Measurements from ENCODE around the gene UNC50. TPM values are rescaled to one million over a fixed set of nuclear protein-coding genes. Genes with fewer than 3 reads are reported as not detected.
A peak's percentile ranks its signal among the peaks of the same experiment; 100 is the strongest.

The UNC50 gene
- total RNA-seq, 1 donor from 2014 or later: 41.8 TPM

DNA sequence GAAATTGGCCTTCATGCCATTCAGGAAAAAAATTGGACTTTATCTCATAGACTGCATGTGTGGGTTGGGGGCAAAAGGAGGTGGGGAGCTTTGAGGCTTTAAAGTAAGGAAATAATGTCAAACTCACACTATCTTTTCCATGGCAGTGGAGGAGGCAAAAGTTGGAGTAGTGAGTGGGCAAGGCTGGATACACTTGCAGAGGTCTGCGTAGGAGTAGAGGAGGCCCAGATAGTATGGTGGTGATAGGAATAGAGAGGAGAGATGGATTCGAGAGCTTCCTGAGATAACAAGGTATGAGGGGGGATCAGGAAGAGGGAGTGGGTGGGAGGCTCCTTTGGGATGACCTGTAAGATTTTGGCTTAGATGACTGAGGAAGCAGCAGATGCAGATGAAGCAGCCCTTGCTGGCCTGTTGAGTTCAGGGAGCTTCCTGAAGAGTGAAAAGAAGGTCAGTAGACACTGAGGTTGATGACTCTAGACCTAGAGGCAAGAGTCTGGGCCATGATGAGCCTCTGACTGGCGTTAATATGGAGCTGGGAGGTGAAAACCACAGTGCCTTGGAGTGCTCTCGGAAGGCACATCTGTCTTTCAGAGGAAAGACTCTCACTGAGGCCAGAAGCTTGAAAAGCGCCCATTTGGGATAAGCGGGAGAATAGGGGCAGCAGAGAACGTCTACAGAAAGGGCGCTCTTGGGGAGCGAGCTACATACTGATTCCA, 5.8 kb downstream of the UNC50 start:
- TF ChIP-seq, protein P1, sequence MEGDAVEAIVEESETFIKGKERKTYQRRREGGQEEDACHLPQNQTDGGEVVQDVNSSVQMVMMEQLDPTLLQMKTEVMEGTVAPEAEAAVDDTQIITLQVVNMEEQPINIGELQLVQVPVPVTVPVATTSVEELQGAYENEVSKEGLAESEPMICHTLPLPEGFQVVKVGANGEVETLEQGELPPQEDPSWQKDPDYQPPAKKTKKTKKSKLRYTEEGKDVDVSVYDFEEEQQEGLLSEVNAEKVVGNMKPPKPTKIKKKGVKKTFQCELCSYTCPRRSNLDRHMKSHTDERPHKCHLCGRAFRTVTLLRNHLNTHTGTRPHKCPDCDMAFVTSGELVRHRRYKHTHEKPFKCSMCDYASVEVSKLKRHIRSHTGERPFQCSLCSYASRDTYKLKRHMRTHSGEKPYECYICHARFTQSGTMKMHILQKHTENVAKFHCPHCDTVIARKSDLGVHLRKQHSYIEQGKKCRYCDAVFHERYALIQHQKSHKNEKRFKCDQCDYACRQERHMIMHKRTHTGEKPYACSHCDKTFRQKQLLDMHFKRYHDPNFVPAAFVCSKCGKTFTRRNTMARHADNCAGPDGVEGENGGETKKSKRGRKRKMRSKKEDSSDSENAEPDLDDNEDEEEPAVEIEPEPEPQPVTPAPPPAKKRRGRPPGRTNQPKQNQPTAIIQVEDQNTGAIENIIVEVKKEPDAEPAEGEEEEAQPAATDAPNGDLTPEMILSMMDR (IDR thresholded peaks at IDR 0.05): no peak
- H3K4me1 Mint-ChIP-seq (ENCODE audit: low read depth): peaks cover 25% of the 10 kb centered on the region
- no peak overlapping the region for H3K27ac Mint-ChIP-seq (ENCODE audit: unreplicated experiment)
- DNase-seq (ENCODE audit: low spot score): no peak
- H3K4me3 Mint-ChIP-seq (ENCODE audit: unreplicated experiment): no peak overlapping the region
- no peaks in the 10 kb centered on the region for H3K9me3 Mint-ChIP-seq (ENCODE audit: low read depth)
- peaks cover 41% of the 10 kb centered on the region for H3K36me3 Mint-ChIP-seq (ENCODE audit: low read depth)
- no peaks in the 10 kb centered on the region for H3K27me3 Mint-ChIP-seq (ENCODE audit: low read depth)

DNA sequence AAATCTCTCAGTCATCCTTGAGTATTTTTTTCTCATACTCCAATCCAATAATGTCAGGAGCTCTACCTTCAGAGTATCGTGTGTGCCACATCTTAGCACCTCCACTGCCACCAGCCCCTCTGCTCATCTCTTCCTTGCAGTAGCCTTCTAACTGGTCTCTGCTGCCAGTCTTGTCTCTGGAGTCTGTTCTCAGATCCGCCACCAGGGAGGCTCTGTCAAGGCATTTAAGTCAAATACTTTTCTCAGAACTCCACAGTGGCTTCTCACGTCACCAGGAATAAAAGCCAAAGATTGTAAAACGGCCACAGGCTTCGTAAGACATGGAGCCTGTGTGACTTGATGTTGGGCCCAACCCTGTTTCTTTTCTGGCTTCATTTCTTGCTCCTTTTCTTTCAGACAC, 7.1 kb downstream of the UNC50 start:
- TF ChIP-seq, protein P1 (IDR thresholded peaks at IDR 0.05): peak; percentile 37
- DNase-seq (ENCODE audit: low spot score): no peak
- Mint-ChIP-seq H3K4me3 (ENCODE audit: unreplicated experiment) (no peak overlapping the region), H3K36me3 (ENCODE audit: low read depth) (peaks cover 41% of the 10 kb centered on the region), H3K27ac (ENCODE audit: unreplicated experiment) (no peak overlapping the region), H3K27me3 (ENCODE audit: low read depth) (no peaks in the 10 kb centered on the region), H3K4me1 (ENCODE audit: low read depth) (peaks cover 12% of the 10 kb centered on the region), H3K9me3 (ENCODE audit: low read depth) (no peaks in the 10 kb centered on the region)

- no peak for DNase-seq (ENCODE audit: low spot score)
- TF ChIP-seq, protein P1 (IDR thresholded peaks at IDR 0.05): no peak
- Mint-ChIP-seq H3K4me1 (ENCODE audit: low read depth) (no peaks in the 10 kb centered on the region), H3K27ac (ENCODE audit: unreplicated experiment) (no peak overlapping the region), H3K4me3 (ENCODE audit: unreplicated experiment) (no peak overlapping the region), H3K27me3 (ENCODE audit: low read depth) (no peaks in the 10 kb centered on the region), H3K9me3 (ENCODE audit: low read depth) (no peaks in the 10 kb centered on the region), H3K36me3 (ENCODE audit: low read depth) (peaks cover 36% of the 10 kb centered on the region)
Measured at GRCh38 chr2:98617149-98617548, 8.8 kb downstream of the UNC50 start.

DNA sequence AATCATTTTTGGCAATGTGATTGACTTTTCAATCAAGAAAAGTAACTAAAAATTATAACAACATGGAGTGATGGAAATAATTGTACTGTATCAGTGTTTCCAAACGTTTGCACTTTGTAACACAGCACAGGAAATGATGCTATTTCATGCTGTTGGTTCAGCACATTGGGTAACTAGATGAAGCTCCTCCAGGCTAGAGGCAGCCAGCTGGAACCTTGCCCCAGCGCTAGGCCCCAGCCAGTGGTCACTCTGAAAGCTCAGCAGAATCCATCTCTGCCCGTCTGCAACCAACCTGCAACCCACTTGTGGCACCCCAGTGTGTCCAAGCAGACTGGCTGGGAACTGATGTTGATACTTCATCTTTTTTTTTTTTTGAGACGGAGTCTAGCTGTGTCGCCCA, 15.3 kb downstream of the UNC50 start:
- peaks cover 5% of the 10 kb centered on the region for H3K36me3 Mint-ChIP-seq (ENCODE audit: low read depth)
- no peaks in the 10 kb centered on the region for H3K27me3 Mint-ChIP-seq (ENCODE audit: low read depth)
- no peak for DNase-seq (ENCODE audit: low spot score)
- no peaks in the 10 kb centered on the region for H3K4me1 Mint-ChIP-seq (ENCODE audit: low read depth)
- TF ChIP-seq, protein P1 (IDR thresholded peaks at IDR 0.05): no peak
- no peak overlapping the region for H3K4me3 Mint-ChIP-seq (ENCODE audit: unreplicated experiment)
- peaks cover 10% of the 10 kb centered on the region for H3K9me3 Mint-ChIP-seq (ENCODE audit: low read depth)
- no peak overlapping the region for H3K27ac Mint-ChIP-seq (ENCODE audit: unreplicated experiment)

DNA sequence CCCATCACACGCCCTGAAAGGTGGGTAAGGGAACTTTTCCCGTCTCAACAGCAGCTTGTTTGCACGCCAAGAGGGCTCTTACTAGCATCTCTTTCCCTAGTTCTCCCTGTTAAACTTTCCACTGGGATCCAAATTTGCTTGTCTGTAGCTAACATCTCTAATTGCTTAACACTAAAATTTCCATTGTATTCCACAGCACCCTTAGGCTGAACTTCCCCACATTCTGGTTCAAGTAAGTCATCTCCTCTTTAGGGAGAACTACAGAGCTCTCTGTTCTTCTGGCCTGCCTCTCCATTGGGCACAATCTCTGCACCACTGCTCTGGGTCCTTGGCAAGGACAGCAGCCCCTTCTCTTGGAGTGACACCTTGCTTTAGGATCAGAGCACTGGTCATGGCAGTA, 24.0 kb downstream of the UNC50 start:
- no peak for DNase-seq (ENCODE audit: low spot score)
- H3K27me3 Mint-ChIP-seq (ENCODE audit: low read depth): no peaks in the 10 kb centered on the region
- H3K4me3 Mint-ChIP-seq (ENCODE audit: unreplicated experiment): no peak overlapping the region
- TF ChIP-seq, protein P1 (IDR thresholded peaks at IDR 0.05): no peak
- peaks cover 4% of the 10 kb centered on the region for H3K36me3 Mint-ChIP-seq (ENCODE audit: low read depth)
- peaks cover 10% of the 10 kb centered on the region for H3K9me3 Mint-ChIP-seq (ENCODE audit: low read depth)
- H3K27ac Mint-ChIP-seq (ENCODE audit: unreplicated experiment): no peak overlapping the region
- peaks cover 6% of the 10 kb centered on the region for H3K4me1 Mint-ChIP-seq (ENCODE audit: low read depth)

All from chondrocyte (in vitro differentiated cells).